GM12878 (cell line): ENCODE results near the gene MSANTD4. TPM values are rescaled to one million over a fixed set of nuclear protein-coding genes. Genes with fewer than 3 reads are reported as not detected.
"Not testable (repeated sequence)": the region's sequence is repeated elsewhere in the genome, so short reads cannot be mapped to it uniquely, and the experiment has no call there.

Experiments
- ATAC-seq: fragments of 200-7000 bp; cut with Tn5 transposase; 3 replicates; pipeline ENCODE4 v1.9.1; 2020; ENCODE audit warnings: mild to moderate bottlenecking, moderate library complexity
- BruUV-seq: library from RNA; stranded (reverse); fragments of 400-500 nt; replicated peaks from 2 replicates; lab custom pipeline; 2021; lab: Mats Ljungman, UMichigan
- CTCF ChIA-PET: fragments of 300-600 bp; sonication (Branson Sonifier 250); formaldehyde crosslinking; extraction: SDS; loops from one replicate; lab custom pipeline; 2021; ENCODE audit warnings: inconsistent platforms; lab: Yijun Ruan, JAX
- POLR2A ChIA-PET: fragments of 350-600 bp; formaldehyde crosslinking; extraction: SDS; loops from one replicate; lab custom pipeline; 2021; ENCODE audit warnings: inconsistent platforms; lab: Charles Lee
- RAD21 ChIA-PET: fragments of 300-600 bp; sonication (Branson Sonifier 250); formaldehyde crosslinking; loops from one replicate; lab custom pipeline; 2023; ENCODE audit warnings: antibody characterized with exemption; ENCODE audit not compliant: unreplicated experiment; lab: Charles Lee
- SMC1A ChIA-PET: fragments of 300-600 bp; sonication (Branson Sonifier 250); formaldehyde crosslinking; loops from one replicate; lab custom pipeline; 2023; ENCODE audit not compliant: unreplicated experiment, uncharacterized antibody; lab: Charles Lee
- DNase-seq: peaks from one replicate; pipeline ENCODE4 v3.0.0-alpha.2; 2011; ENCODE audit warnings: low read depth, low spot score
- FAIRE-seq: peaks from 3 replicates; lab custom pipeline; 2011; peaks lifted over from hg19 to GRCh38; lab: Jason Lieb, UNC
- H2AFZ ChIP-seq: 2 replicates; pipeline ENCODE4 v1.6.0; 2011; ENCODE audit warnings: low read depth, low read length, control low read depth; ENCODE audit not compliant: control insufficient read depth
- H3K27ac ChIP-seq: 2 replicates; pipeline ENCODE4 v1.5.1; 2011; ENCODE audit warnings: control low read depth; ENCODE audit not compliant: control insufficient read depth, insufficient read depth
- H3K27me3 ChIP-seq, 2 experiments: replicated peaks in 1 of 2; 2 replicates each; pipeline versions ENCODE4 v1.6.0 to v1.6.1; 2011; ENCODE audit warnings: low read length in 1 of 2; ENCODE audit not compliant: control insufficient read depth in 2 of 2, insufficient read depth in 2 of 2
- H3K36me3 ChIP-seq, 2 experiments: 2 replicates each; pipeline ENCODE4 v1.5.1; 2011; ENCODE audit warnings: low read length in 1 of 2; ENCODE audit not compliant: control insufficient read depth in 2 of 2, insufficient read depth in 2 of 2
- H3K4me1 ChIP-seq: 2 replicates; pipeline ENCODE4 v1.6.1; 2011; ENCODE audit warnings: mild to moderate bottlenecking, low read length, moderate library complexity, mixed read lengths; ENCODE audit not compliant: control insufficient read depth, insufficient read depth
- H3K4me2 ChIP-seq: 2 replicates; pipeline ENCODE4 v1.6.0; 2011; ENCODE audit warnings: control low read depth; ENCODE audit not compliant: control insufficient read depth, insufficient read depth
- H3K4me3 ChIP-seq: fragments of 200-600 bp; sonication (generic); 2 replicates; pipeline ENCODE4 v1.5.1; 2016
- H3K79me2 ChIP-seq: 2 replicates; pipeline ENCODE4 v1.6.0; 2011; ENCODE audit warnings: low read length; ENCODE audit not compliant: control insufficient read depth, insufficient read depth
- H3K9ac ChIP-seq: 2 replicates; pipeline ENCODE4 v1.8.0; 2011; ENCODE audit warnings: low read length, control low read depth, mixed read lengths; ENCODE audit not compliant: control insufficient read depth, insufficient read depth
- H3K9me3 ChIP-seq: replicated peaks from 3 replicates; pipeline ENCODE4 v1.5.1; 2011; ENCODE audit warnings: mild to moderate bottlenecking, low read length; ENCODE audit not compliant: control insufficient read depth, insufficient read depth
- H4K20me1 ChIP-seq: 2 replicates; pipeline ENCODE4 v1.6.0; 2011; ENCODE audit not compliant: control insufficient read depth, insufficient read depth
- HDGF ChIP-seq: fragments of 450-650 bp; IDR thresholded peaks from 2 replicates; pipeline ENCODE4 v1.6.1; 2016; ENCODE audit warnings: antibody characterized with exemption
- RCOR1 ChIP-seq: conservative IDR thresholded peaks from 2 replicates; pipeline ENCODE4 v1.6.1; 2012; ENCODE audit warnings: low read depth, low read length, improper control_type of control experiment
- ZBED1 ChIP-seq: IDR thresholded peaks from 2 replicates; pipeline ENCODE4 v1.6.1; 2016; ENCODE audit warnings: borderline replicate concordance
- ZNF207 ChIP-seq: fragments of 450-650 bp; IDR thresholded peaks from 2 replicates; pipeline ENCODE4 v1.6.1; 2014; ENCODE audit warnings: antibody characterized with exemption, mild to moderate bottlenecking, borderline replicate concordance
- WGBS: methylation state at CpG from one replicate; pipeline ENCODE4 v1.1.6; 2016; ENCODE audit warnings: low lambda C conversion rate; ENCODE audit not compliant: insufficient replicate concordance, insufficient coverage; ENCODE audit errors: missing lambda C conversion rate; 5-methylcytosine and 5-hydroxymethylcytosine counted together
- in situ Hi-C: fragments of 300-500 bp; cut with MboI; formaldehyde crosslinking; loops from 9 replicates; pipeline ENCODE4 v1.14.3; 2018; ENCODE audit warnings: mixed read lengths
- intact Hi-C: fragments of 100-400 bp; cut with micrococcal nuclease; formaldehyde crosslinking; loops from one replicate; pipeline ENCODE4 v1.14.2; 2022; ENCODE audit not compliant: unreplicated experiment
- polyA plus RNA-seq, 11 experiments: library from polyadenylated mRNA; depleted of rRNA in 4 of 11; unstranded in 6 of 11; stranded (reverse) in 5 of 11; fragments of >200 nt; fragmentation: Nextera tagmentation in 4 of 11; fragmentation: Illumina TruSeq in 1 of 11; extraction: Ambion mirVana in 4 of 11; extraction: Trizol in 1 of 11; gene quantifications; 1 replicate in 1 of 11; 2 replicates in 10 of 11; pipeline versions ENCODE4 v1.2.1 to v1.2.3, GENCODE V29; 2011 to 2016; ENCODE audit warnings: inconsistent platforms in 2 of 11, missing spikeins in 2 of 11, low read depth in 1 of 11
- total RNA-seq, 4 experiments: library from RNA; depleted of rRNA in 3 of 4; stranded (reverse); fragments of >200 nt in 3 of 4; fragmentation: Illumina TruSeq in 1 of 4; extraction: Trizol in 1 of 4; gene quantifications; 2 replicates each; pipeline versions ENCODE4 v1.2.1 to v1.2.3, GENCODE V29; 2013 to 2021
- TF ChIP-seq, protein P1 (sequence below): IDR thresholded peaks from 2 replicates; pipeline ENCODE4 v1.6.1; 2011; ENCODE audit warnings: borderline replicate concordance, low read depth, mild to moderate bottlenecking, moderate library complexity, low read length; ENCODE audit not compliant: insufficient read depth, poor library complexity, severe bottlenecking

MSANTD4 gene
- total and polyA plus RNA-seq, 10 of the 15 experiments (the other 5 are each of a cell fraction or from before 2014, with no cell fraction given): 8.7 to 23.9 (median 16.0) TPM

- CTCF ChIA-PET: no interaction called here
- ATAC-seq: no peak
These were observed 10.6 kb downstream of the MSANTD4 start for GRCh38 chr11:106011481-106011880.

DNA sequence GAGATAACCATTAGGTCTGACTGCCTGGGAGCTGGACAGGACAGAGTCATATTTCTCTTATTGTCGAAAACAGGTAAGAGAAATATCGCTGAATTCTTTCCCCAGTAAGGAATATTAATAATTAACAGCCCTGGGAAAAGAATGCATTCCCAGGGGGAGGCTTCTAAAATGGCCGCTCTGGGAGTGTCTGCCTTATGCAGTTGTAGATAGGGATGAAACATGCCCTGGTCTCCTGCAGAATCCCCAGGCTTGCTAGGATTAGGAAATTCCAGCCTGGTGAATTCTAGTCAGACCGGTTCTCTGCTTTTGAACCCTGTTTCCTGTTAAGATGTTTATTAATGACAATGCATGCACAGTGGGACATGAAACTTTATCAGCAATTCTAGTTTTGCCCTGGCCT, 18.9 kb downstream of the MSANTD4 start:
- H3K4me3 ChIP-seq, ATAC-seq, H3K4me2 ChIP-seq, DNase-seq, intact Hi-C loops, H3K9me3 ChIP-seq, H3K79me2 ChIP-seq, SMC1A ChIA-PET, H3K36me3 ChIP-seq, H3K9ac ChIP-seq, H4K20me1 ChIP-seq, H3K4me1 ChIP-seq, in situ Hi-C loops, BruUV-seq, FAIRE-seq, H2AFZ ChIP-seq, H3K27me3 ChIP-seq, RAD21 ChIA-PET, POLR2A ChIA-PET, H3K27ac ChIP-seq: not testable (repeated sequence)
- WGBS: 100% methylated on average over 4 of the region's 4 CpGs
- CTCF ChIA-PET: interaction anchor here (0.7 kb wide), 1 partner anchor 130 kb away, joined by 3 read pairs; no protein-coding TSS in a partner anchor

More at GRCh38 chr11:106011481-106011880, 10.6 kb downstream of the MSANTD4 start:
- FAIRE-seq: no peak
- SMC1A ChIA-PET: interaction anchor here (1.1 kb wide), 1 partner anchor 11 kb away, joined by 3 read pairs; no protein-coding TSS in a partner anchor
- Histone ChIP-seq H3K27me3 (no peaks in the 10 kb centered on the region), H3K27ac (no peak overlapping the region), H3K4me2 (no peak overlapping the region), H3K79me2 (peaks cover 17% of the 10 kb centered on the region), H3K9ac (no peak overlapping the region), H2AFZ (no peak overlapping the region), H3K36me3 (peaks cover 5 to 18% of the 10 kb centered on the region in 2 experiments), H4K20me1 (no peaks in the 10 kb centered on the region), H3K9me3 (peaks cover 1% of the 10 kb centered on the region; the same call in 1 of the 3 replicates), H3K4me3 (no peak overlapping the region), H3K4me1 (no peaks in the 10 kb centered on the region)
- RAD21 ChIA-PET: no interaction called here
- DNase-seq: no peak
- intact Hi-C loops: no loop called here
- in situ Hi-C loops: no loop called here
- TF ChIP-seq ZNF207 (no peak), RCOR1 (no peak), ZBED1 (no peak), HDGF (no peak)
- TF ChIP-seq, protein P1, sequence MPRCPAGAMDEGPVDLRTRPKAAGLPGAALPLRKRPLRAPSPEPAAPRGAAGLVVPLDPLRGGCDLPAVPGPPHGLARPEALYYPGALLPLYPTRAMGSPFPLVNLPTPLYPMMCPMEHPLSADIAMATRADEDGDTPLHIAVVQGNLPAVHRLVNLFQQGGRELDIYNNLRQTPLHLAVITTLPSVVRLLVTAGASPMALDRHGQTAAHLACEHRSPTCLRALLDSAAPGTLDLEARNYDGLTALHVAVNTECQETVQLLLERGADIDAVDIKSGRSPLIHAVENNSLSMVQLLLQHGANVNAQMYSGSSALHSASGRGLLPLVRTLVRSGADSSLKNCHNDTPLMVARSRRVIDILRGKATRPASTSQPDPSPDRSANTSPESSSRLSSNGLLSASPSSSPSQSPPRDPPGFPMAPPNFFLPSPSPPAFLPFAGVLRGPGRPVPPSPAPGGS: no peak
- 98% methylated on average over 2 of the region's 2 CpGs for WGBS
- no TSS peak for BruUV-seq
- POLR2A ChIA-PET: no interaction called here
